B cell (primary cell): ENCODE data around the gene FIG4. TPM values are rescaled to one million over a fixed set of nuclear protein-coding genes. Genes with fewer than 3 reads are reported as not detected.

Experiments used
- ATAC-seq: fragments of 200-7000 bp; cut with Tn5 transposase; one replicate; pipeline ENCODE4 v1.10.0; 2021; ENCODE audit warnings: low read depth, mild to moderate bottlenecking, moderate number of reproducible peaks, moderate library complexity
- CTCF ChIA-PET: fragments of 350-600 bp; sonication (Branson Sonifier 250); formaldehyde crosslinking; loops from one replicate; lab custom pipeline; 2021; ENCODE audit warnings: antibody characterized with exemption, inconsistent platforms; lab: Charles Lee
- POLR2A ChIA-PET: fragments of 350-600 bp; sonication (Branson Sonifier 250); formaldehyde crosslinking; loops from one replicate; lab custom pipeline; 2021; ENCODE audit warnings: antibody characterized with exemption; lab: Charles Lee
- DNase-seq: peaks from one replicate; pipeline ENCODE4 v3.0.0; 2013
- H2AFZ ChIP-seq: 2 replicates; pipeline ENCODE4 v1.6.1; 2012; ENCODE audit warnings: mild to moderate bottlenecking, low read depth, low read length; ENCODE audit not compliant: insufficient read depth, poor library complexity, severe bottlenecking
- H3K27ac ChIP-seq, 2 donors: 1 replicate in 1 of 2; 2 replicates in 1 of 2; pipeline ENCODE4 v1.5.1; 2012 to 2013; ENCODE audit warnings: low read length in 2 of 2, mild to moderate bottlenecking in 2 of 2, moderate library complexity in 1 of 2
- H3K27me3 ChIP-seq, 4 experiments: fragments of 200-600 bp in 1 of 4; sonication (generic) in 1 of 4; replicated peaks in 1 of 4; 1 replicate in 2 of 4; 2 replicates in 2 of 4; pipeline versions ENCODE4 v1.6.1 to v1.7.0; 2013 to 2016; ENCODE audit warnings: low read length in 3 of 4, mild to moderate bottlenecking in 2 of 4, mixed read lengths in 1 of 4, moderate library complexity in 1 of 4; ENCODE audit not compliant: insufficient read depth in 4 of 4, control insufficient read depth in 3 of 4; ENCODE audit errors: control extremely low read depth in 1 of 4
- H3K36me3 ChIP-seq, 2 experiments: replicated peaks in 1 of 2; 1 replicate in 1 of 2; 2 replicates in 1 of 2; pipeline versions ENCODE4 v1.6.1 to v1.7.1; 2013; ENCODE audit warnings: low read length in 1 of 2; ENCODE audit not compliant: insufficient read depth in 2 of 2, control insufficient read depth in 1 of 2; ENCODE audit errors: control extremely low read depth in 1 of 2, extremely low read depth in 1 of 2
- H3K4me1 ChIP-seq, 2 donors: fragments of 200-600 bp in 1 of 2; sonication (generic) in 1 of 2; 1 replicate in 1 of 2; 2 replicates in 1 of 2; pipeline versions ENCODE4 v1.5.1 to v1.6.1; 2013 to 2017; ENCODE audit warnings: low read length in 2 of 2; ENCODE audit not compliant: control insufficient read depth in 2 of 2, insufficient read depth in 2 of 2
- H3K4me2 ChIP-seq: replicated peaks from 2 replicates; pipeline ENCODE3; 2012; ENCODE audit warnings: mild to moderate bottlenecking, low read depth, low read length; ENCODE audit not compliant: poor library complexity, severe bottlenecking
- H3K4me3 ChIP-seq, 5 experiments: fragments of 200-600 bp in 1 of 5; sonication (generic) in 1 of 5; 1 replicate in 3 of 5; 2 replicates in 2 of 5; pipeline versions ENCODE4 v1.5.1 to v1.7.0; 2011 to 2016; ENCODE audit warnings: low read length in 4 of 5, mild to moderate bottlenecking in 4 of 5, low read depth in 2 of 5, control low read depth in 1 of 5, moderate library complexity in 1 of 5; ENCODE audit not compliant: insufficient read depth in 1 of 5; ENCODE audit errors: control extremely low read depth in 1 of 5, extremely low read depth in 1 of 5
- H3K79me2 ChIP-seq: fragments of 200-600 bp; sonication (generic); one replicate; pipeline ENCODE4 v1.6.0; 2016; ENCODE audit warnings: low read length; ENCODE audit not compliant: control insufficient read depth, insufficient read depth
- H3K9ac ChIP-seq: fragments of 200-600 bp; sonication (generic); 2 replicates; pipeline ENCODE4 v1.6.1; 2017; ENCODE audit warnings: mild to moderate bottlenecking, low read length, moderate library complexity
- H3K9me3 ChIP-seq, 3 donors: one replicate each; pipeline versions ENCODE4 v1.6.1 to v1.7.1; 2013; ENCODE audit warnings: low read length in 2 of 3; ENCODE audit not compliant: control insufficient read depth in 2 of 3, insufficient read depth in 1 of 3; ENCODE audit errors: control extremely low read depth in 1 of 3
- H4K20me1 ChIP-seq: 2 replicates; pipeline ENCODE4 v1.6.0; 2012; ENCODE audit warnings: mild to moderate bottlenecking, low read length; ENCODE audit not compliant: insufficient read depth, control insufficient read depth, poor library complexity, severe bottlenecking
- H3K27ac Mint-ChIP-seq: one replicate; pipeline ENCODE4 v1.8.0; 2021; ENCODE audit warnings: mixed read lengths
- H3K27me3 Mint-ChIP-seq: one replicate; pipeline ENCODE4 v1.8.0; 2021; ENCODE audit warnings: mixed read lengths
- H3K4me1 Mint-ChIP-seq: one replicate; pipeline ENCODE4 v1.8.0; 2021; ENCODE audit warnings: mixed read lengths
- H3K4me3 Mint-ChIP-seq: one replicate; pipeline ENCODE4 v1.8.0; 2021; ENCODE audit warnings: mixed read lengths
- H3K9me3 Mint-ChIP-seq: one replicate; pipeline ENCODE4 v1.8.0; 2022; ENCODE audit warnings: mixed read lengths; ENCODE audit not compliant: insufficient read depth
- CTCF ChIP-seq: fragments of 200-600 bp; IDR thresholded peaks from one replicate; pipeline ENCODE4 v1.8.0; 2022; ENCODE audit warnings: antibody characterized with exemption, mild to moderate bottlenecking
- EZH2 ChIP-seq: IDR thresholded peaks from 2 replicates; pipeline ENCODE4 v1.6.1; 2012; ENCODE audit warnings: borderline replicate concordance, low read depth, mild to moderate bottlenecking, moderate library complexity, low read length; ENCODE audit not compliant: insufficient read depth, poor library complexity, severe bottlenecking
- WGBS: methylation state at CpG from one replicate; pipeline ENCODE4 v1.1.5; 2013; ENCODE audit warnings: missing lambda C conversion rate; ENCODE audit not compliant: insufficient coverage; 5-methylcytosine and 5-hydroxymethylcytosine counted together
- intact Hi-C: fragments of 100-400 bp; cut with micrococcal nuclease; formaldehyde crosslinking; loops from one replicate; pipeline ENCODE4 v1.10.0; 2022
- polyA plus RNA-seq: library from polyadenylated mRNA; depleted of rRNA; stranded (reverse); fragments of >200 nt; gene quantifications from 2 replicates; pipeline ENCODE4 v1.2.3, GENCODE V29; 2012
- total RNA-seq, 2 donors: library from RNA; stranded (reverse); fragments of 120-200 nt in 1 of 2; gene quantifications; 1 replicate in 1 of 2; 2 replicates in 1 of 2; pipeline versions ENCODE4 v1.2.3 to v1.2.4, GENCODE V29; 2013 to 2022

FIG4 gene
- total and polyA plus RNA-seq, 2 donors (not counting 1 experiment from before 2014, with no cell fraction given), result 28.2 to 31.5 TPM

- DNase-seq (no peak), ATAC-seq (peak; percentile 58)
- no peak overlapping the region for H3K9ac ChIP-seq
- peak overlapping the region; percentile 74 to 87 for H3K27ac ChIP-seq
- H3K4me3 ChIP-seq, result no peak overlapping the region
- CTCF ChIA-PET, result interaction anchor here (1.9 kb wide), 1 partner anchor 245 kb away, joined by 9 read pairs; no protein-coding TSS in a partner anchor
- peaks cover 5 to 11% of the 10 kb centered on the region in 2 donors for H3K4me1 ChIP-seq
- H2AFZ ChIP-seq, result no peak overlapping the region
- H3K4me2 ChIP-seq, result peak overlapping the region; percentile 43
- Mint-ChIP-seq H3K4me1 (peaks cover 10% of the 10 kb centered on the region), H3K27me3 (no peaks in the 10 kb centered on the region), H3K4me3 (peak overlapping the region; percentile 74), H3K27ac (peak overlapping the region; percentile 95), H3K9me3 (no peaks in the 10 kb centered on the region)
- TF ChIP-seq EZH2, result no peak
- POLR2A ChIA-PET, result interaction anchor here (0.7 kb wide), 1 partner anchor 416 kb away, joined by 3 read pairs; no protein-coding TSS in a partner anchor
- peaks cover 0 to 59% of the 10 kb centered on the region in 2 experiments for H3K36me3 ChIP-seq
- peaks cover 0 to 6% (median 0%) of the 10 kb centered on the region in 3 donors for H3K9me3 ChIP-seq
- no peaks in the 10 kb centered on the region for H3K79me2 ChIP-seq
- intact Hi-C loops, result no loop called here
- WGBS, result 94% methylated on average over 4 of the region's 6 CpGs
- no peaks in the 10 kb centered on the region for H3K27me3 ChIP-seq
- no peaks in the 10 kb centered on the region for H4K20me1 ChIP-seq
Measured at GRCh38 chr6:109794201-109794923, 103.3 kb downstream of the FIG4 start.

GRCh38 chr6:109795994-109796555 lies 105.0 kb downstream of the FIG4 start:
- no peak overlapping the region for H3K9ac ChIP-seq
- no peak overlapping the region for H3K4me3 ChIP-seq
- peaks cover 5 to 11% of the 10 kb centered on the region in 2 donors for H3K4me1 ChIP-seq
- Mint-ChIP-seq H3K4me3 (no peak overlapping the region), H3K4me1 (peaks cover 10% of the 10 kb centered on the region), H3K27me3 (no peaks in the 10 kb centered on the region), H3K27ac (no peak overlapping the region), H3K9me3 (no peaks in the 10 kb centered on the region)
- intact Hi-C loops, result no loop called here
- peaks cover 0 to 6% (median 0%) of the 10 kb centered on the region in 3 donors for H3K9me3 ChIP-seq
- TF ChIP-seq EZH2, result no peak
- no peak for TF ChIP-seq CTCF
- no peak for DNase-seq
- no peak overlapping the region for H2AFZ ChIP-seq
- ChIA-PET CTCF (interaction anchor here (1.9 kb wide), 1 partner anchor 244 kb away, joined by 9 read pairs; no protein-coding TSS in a partner anchor), POLR2A (no interaction called here)
- no peaks in the 10 kb centered on the region for H3K79me2 ChIP-seq
- 90% methylated on average over 4 of the region's 4 CpGs for WGBS
- H3K27me3 ChIP-seq, result no peaks in the 10 kb centered on the region
- peaks cover 0 to 62% of the 10 kb centered on the region in 2 experiments for H3K36me3 ChIP-seq
- no peak for ATAC-seq
- H3K4me2 ChIP-seq, result no peak overlapping the region
- H3K27ac ChIP-seq, result no peak overlapping the region
- H4K20me1 ChIP-seq, result no peaks in the 10 kb centered on the region
